PFSK-1 (cell line): ENCODE data around the gene FAF1.

Source experiments
- FOXP2 ChIP-seq: optimal IDR thresholded peaks from 2 replicates; pipeline ENCODE3; 2011; ENCODE audit warnings: borderline replicate concordance, control low read depth, inconsistent platforms; ENCODE audit not compliant: insufficient read depth; ENCODE audit errors: extremely low read length, extremely low read depth
- POLR2AphosphoS5 ChIP-seq: IDR thresholded peaks from 2 replicates; pipeline ENCODE4 v1.6.1; 2012; ENCODE audit warnings: low read depth, mild to moderate bottlenecking, control low read depth, low read length, moderate library complexity
- REST ChIP-seq, 2 experiments: IDR thresholded peaks; 2 replicates each; pipeline versions ENCODE4 v1.6.1 to v1.8.0; 2011 to 2012; ENCODE audit warnings: low read depth in 2 of 2, low read length in 2 of 2, control low read depth in 1 of 2, inconsistent platforms in 1 of 2, mild to moderate bottlenecking in 1 of 2, moderate library complexity in 1 of 2; ENCODE audit not compliant: insufficient read depth in 1 of 2
- SIN3A ChIP-seq: IDR thresholded peaks from 2 replicates; pipeline ENCODE4 v1.6.1; 2012; ENCODE audit warnings: mild to moderate bottlenecking, low read length, moderate library complexity, borderline replicate concordance; ENCODE audit not compliant: insufficient read depth
- TAF1 ChIP-seq: IDR thresholded peaks from 2 replicates; pipeline ENCODE4 v1.6.1; 2012; ENCODE audit warnings: low read length, control low read depth, borderline replicate concordance; ENCODE audit not compliant: insufficient read depth

The FAF1 gene

GRCh38 chr1:50996083-50996482 lies 36.0 kb upstream of the FAF1 start:
- TF ChIP-seq SIN3A (no peak), TAF1 (no peak), REST (IDR thresholded peaks at IDR 0.05; ENCODE audit: insufficient read depth in 1 of 2, low read depth in 2 of 2, low read length in 2 of 2) (no peak), POLR2AphosphoS5 (no peak), FOXP2 (no peak)

DNA sequence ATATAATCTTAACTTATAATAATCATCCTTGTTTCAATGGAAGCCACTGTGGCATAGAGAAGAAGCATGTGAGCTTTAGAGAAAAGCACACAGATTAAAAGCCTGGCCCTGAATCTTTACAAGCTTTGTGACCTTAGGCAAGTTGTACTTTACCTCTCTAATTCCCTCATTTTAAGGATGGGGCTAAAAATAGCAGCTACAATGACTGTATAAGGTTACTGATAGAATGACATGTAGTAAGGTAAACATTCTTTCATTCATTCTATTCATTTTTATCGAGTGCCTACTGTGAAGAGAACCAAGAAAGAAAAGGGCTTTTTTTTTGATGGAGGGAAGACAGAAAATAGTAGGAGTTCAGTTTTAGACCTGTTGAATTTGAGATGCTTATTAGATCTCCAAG lies 35.6 kb upstream of the FAF1 start:
- no peak for TF ChIP-seq POLR2AphosphoS5
- no peak for TF ChIP-seq FOXP2
- no peak for TF ChIP-seq REST (IDR thresholded peaks at IDR 0.05; ENCODE audit: insufficient read depth in 1 of 2, low read depth in 2 of 2, low read length in 2 of 2)
- no peak for TF ChIP-seq TAF1
- TF ChIP-seq SIN3A, result no peak

- TF ChIP-seq FOXP2 (no peak), TAF1 (no peak), REST (IDR thresholded peaks at IDR 0.05; ENCODE audit: insufficient read depth in 1 of 2, low read depth in 2 of 2, low read length in 2 of 2) (no peak), POLR2AphosphoS5 (no peak), SIN3A (no peak)
Observed at GRCh38 chr1:50994997-50995396, 34.9 kb upstream of the FAF1 start.

GRCh38 chr1:50993645-50994044 lies 33.6 kb upstream of the FAF1 start:
- TF ChIP-seq FOXP2, result no peak
- no peak for TF ChIP-seq POLR2AphosphoS5
- TF ChIP-seq TAF1, result no peak
- no peak for TF ChIP-seq SIN3A
- TF ChIP-seq REST (IDR thresholded peaks at IDR 0.05; ENCODE audit: insufficient read depth in 1 of 2, low read depth in 2 of 2, low read length in 2 of 2), result no peak

GRCh38 chr1:50992532-50993318 lies 32.7 kb upstream of the FAF1 start:
- TF ChIP-seq SIN3A (no peak), TAF1 (no peak), FOXP2 (no peak), REST (IDR thresholded peaks at IDR 0.05; ENCODE audit: insufficient read depth in 1 of 2, low read depth in 2 of 2, low read length in 2 of 2) (no peak), POLR2AphosphoS5 (no peak)
